Measurements from ENCODE around the gene IL1RAPL2. TPM values are rescaled to one million over a fixed set of nuclear protein-coding genes. Genes with fewer than 3 reads are reported as not detected.

Gene IL1RAPL2
- total RNA-seq, 1 donor from 2014 or later: not detected

- no peaks in the 10 kb centered on the region for H3K27me3 ChIP-seq
- intact Hi-C loops (cut with DNase I): no loop called here
- DNase-seq (ENCODE audit: low spot score in 2 of 2): no peak
- H3K4me1 ChIP-seq: no peaks in the 10 kb centered on the region
- H3K36me3 ChIP-seq: no peaks in the 10 kb centered on the region
- no peak overlapping the region for H3K4me3 ChIP-seq
- no peak overlapping the region for H3K27ac ChIP-seq
- TF ChIP-seq, protein P1, sequence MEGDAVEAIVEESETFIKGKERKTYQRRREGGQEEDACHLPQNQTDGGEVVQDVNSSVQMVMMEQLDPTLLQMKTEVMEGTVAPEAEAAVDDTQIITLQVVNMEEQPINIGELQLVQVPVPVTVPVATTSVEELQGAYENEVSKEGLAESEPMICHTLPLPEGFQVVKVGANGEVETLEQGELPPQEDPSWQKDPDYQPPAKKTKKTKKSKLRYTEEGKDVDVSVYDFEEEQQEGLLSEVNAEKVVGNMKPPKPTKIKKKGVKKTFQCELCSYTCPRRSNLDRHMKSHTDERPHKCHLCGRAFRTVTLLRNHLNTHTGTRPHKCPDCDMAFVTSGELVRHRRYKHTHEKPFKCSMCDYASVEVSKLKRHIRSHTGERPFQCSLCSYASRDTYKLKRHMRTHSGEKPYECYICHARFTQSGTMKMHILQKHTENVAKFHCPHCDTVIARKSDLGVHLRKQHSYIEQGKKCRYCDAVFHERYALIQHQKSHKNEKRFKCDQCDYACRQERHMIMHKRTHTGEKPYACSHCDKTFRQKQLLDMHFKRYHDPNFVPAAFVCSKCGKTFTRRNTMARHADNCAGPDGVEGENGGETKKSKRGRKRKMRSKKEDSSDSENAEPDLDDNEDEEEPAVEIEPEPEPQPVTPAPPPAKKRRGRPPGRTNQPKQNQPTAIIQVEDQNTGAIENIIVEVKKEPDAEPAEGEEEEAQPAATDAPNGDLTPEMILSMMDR (IDR thresholded peaks at IDR 0.05): no peak
- no peaks in the 10 kb centered on the region for H3K9me3 ChIP-seq
Observed at GRCh38 chrX:105526431-105526830, 960.4 kb downstream of the IL1RAPL2 start.

DNA sequence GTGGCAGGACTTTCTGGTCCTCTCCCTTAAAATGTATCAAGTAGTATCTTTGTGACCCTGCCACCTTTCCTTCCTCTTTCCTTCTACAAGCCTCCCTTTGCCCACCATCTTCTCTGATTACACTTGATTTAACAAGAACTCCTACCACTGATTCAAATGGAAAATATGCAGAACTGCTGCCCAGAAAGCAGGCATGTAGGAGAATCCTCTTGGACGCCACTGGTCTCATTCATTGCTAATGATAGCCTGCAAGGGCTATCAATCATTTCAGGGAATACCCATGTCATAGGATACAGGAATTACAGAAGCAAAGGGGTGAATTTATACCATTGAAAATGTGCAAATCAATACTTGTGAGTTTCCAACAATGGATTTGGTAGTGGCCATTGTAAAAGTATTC lies 961.8 kb downstream of the IL1RAPL2 start:
- Histone ChIP-seq H3K4me3 (no peak overlapping the region), H3K4me1 (no peaks in the 10 kb centered on the region), H3K27ac (no peak overlapping the region), H3K9me3 (peaks cover 0 to 7% of the 10 kb centered on the region in 2 donors), H3K36me3 (no peaks in the 10 kb centered on the region), H3K27me3 (no peaks in the 10 kb centered on the region)
- no peak for DNase-seq (ENCODE audit: low spot score in 2 of 2)
- intact Hi-C loops (cut with DNase I): no loop called here
- TF ChIP-seq, protein P1 (IDR thresholded peaks at IDR 0.05): no peak

GRCh38 chrX:105533951-105534350 lies 968.0 kb downstream of the IL1RAPL2 start:
- no peak overlapping the region for H3K27ac ChIP-seq
- no peaks in the 10 kb centered on the region for H3K27me3 ChIP-seq
- H3K4me3 ChIP-seq: no peak overlapping the region
- no peaks in the 10 kb centered on the region for H3K36me3 ChIP-seq
- TF ChIP-seq, protein P1 (IDR thresholded peaks at IDR 0.05): no peak
- intact Hi-C loops (cut with DNase I): no loop called here
- H3K4me1 ChIP-seq: no peaks in the 10 kb centered on the region
- no peak for DNase-seq (ENCODE audit: low spot score in 2 of 2)
- H3K9me3 ChIP-seq: peaks cover 0 to 7% of the 10 kb centered on the region in 2 donors

DNA sequence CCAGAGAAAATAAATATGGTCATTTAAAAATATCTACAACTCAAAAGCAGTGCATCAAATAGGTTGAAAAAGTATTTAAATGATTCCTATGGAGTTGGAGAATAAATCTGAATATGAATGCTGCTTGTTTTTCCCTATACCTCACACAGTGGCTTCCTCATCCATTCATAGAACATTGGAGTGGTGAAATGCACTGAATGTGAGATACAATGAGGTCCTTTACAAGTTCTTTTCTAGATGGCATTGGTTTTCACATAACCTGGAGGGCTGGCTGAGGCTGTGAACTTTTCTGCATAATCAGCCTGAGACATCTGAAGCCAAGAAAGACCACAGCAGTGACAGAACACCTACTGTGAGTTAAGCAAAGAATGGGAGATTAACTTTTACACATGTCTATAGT lies 977.3 kb downstream of the IL1RAPL2 start:
- Histone ChIP-seq H3K4me1 (no peaks in the 10 kb centered on the region), H3K27me3 (no peaks in the 10 kb centered on the region), H3K9me3 (peaks cover 0 to 4% of the 10 kb centered on the region in 2 donors), H3K36me3 (no peaks in the 10 kb centered on the region), H3K27ac (no peak overlapping the region), H3K4me3 (no peak overlapping the region)
- TF ChIP-seq, protein P1 (IDR thresholded peaks at IDR 0.05): no peak
- DNase-seq (ENCODE audit: low spot score in 2 of 2): no peak
- intact Hi-C loops (cut with DNase I): no loop called here

DNA sequence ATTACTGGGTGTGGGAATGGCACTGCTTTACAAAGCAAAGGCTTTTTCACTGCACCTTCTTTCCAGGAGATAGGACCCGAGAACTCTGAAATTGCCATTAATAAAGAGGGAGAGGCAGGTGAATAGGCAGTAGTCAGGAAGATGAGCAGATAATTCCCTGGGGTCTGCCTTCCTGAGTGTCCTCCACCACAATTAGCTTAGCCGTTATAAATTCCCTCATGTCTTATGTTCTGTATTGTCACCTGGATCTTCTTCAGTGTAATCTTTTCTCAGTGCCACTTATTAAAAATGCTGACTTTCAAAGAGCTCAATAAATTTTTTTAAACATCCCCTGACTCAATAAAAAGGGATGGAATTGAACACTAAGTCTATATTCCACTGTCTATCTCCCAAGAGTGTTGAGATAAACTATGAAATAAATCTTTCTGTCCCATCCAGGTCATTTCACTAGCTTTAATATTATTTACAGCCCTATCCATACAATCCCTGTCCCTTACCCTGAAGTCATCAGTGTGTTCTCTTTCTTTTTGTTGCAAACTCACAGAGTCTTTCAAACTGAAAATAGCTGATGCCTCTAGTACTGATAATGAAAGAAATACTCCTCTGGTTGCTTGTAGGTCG lies 984.2 kb downstream of the IL1RAPL2 start:
- Histone ChIP-seq H3K4me3 (no peak overlapping the region), H3K36me3 (no peaks in the 10 kb centered on the region), H3K4me1 (no peaks in the 10 kb centered on the region), H3K27ac (no peak overlapping the region), H3K9me3 (no peaks in the 10 kb centered on the region), H3K27me3 (no peaks in the 10 kb centered on the region)
- no peak for DNase-seq (ENCODE audit: low spot score in 2 of 2)
- TF ChIP-seq, protein P1 (IDR thresholded peaks at IDR 0.05): no peak
- intact Hi-C loops (cut with DNase I): no loop called here

- Histone ChIP-seq H3K27ac (no peak overlapping the region), H3K9me3 (no peaks in the 10 kb centered on the region), H3K4me1 (no peaks in the 10 kb centered on the region), H3K27me3 (no peaks in the 10 kb centered on the region), H3K4me3 (no peak overlapping the region), H3K36me3 (no peaks in the 10 kb centered on the region)
- intact Hi-C loops (cut with DNase I): no loop called here
- DNase-seq (ENCODE audit: low spot score in 2 of 2): no peak
- TF ChIP-seq, protein P1 (IDR thresholded peaks at IDR 0.05): no peak
Observed at GRCh38 chrX:105552395-105552794, 986.4 kb downstream of the IL1RAPL2 start.
